Transverse colon (tissue), 4 donors: ENCODE data around the gene HTR3A. TPM values are rescaled to one million over a fixed set of nuclear protein-coding genes. Genes with fewer than 3 reads are reported as not detected.

Experiments
- DNase-seq: peaks from one replicate; pipeline ENCODE4 v3.0.0-alpha.2; 2019
- H3K27ac ChIP-seq, 4 donors: fragments of 200-600 bp; sonication (generic); 2 replicates each; pipeline ENCODE4 v1.5.1; 2016 to 2018; ENCODE audit warnings: inconsistent platforms in 4 of 4
- H3K27me3 ChIP-seq: fragments of 200-600 bp; sonication (generic); 2 replicates; pipeline ENCODE4 v1.5.1; 2017; ENCODE audit warnings: inconsistent platforms
- H3K36me3 ChIP-seq, 4 donors: fragments of 200-600 bp; sonication (generic); 2 replicates each; pipeline ENCODE4 v1.5.1; 2017 to 2019; ENCODE audit warnings: inconsistent platforms in 4 of 4
- H3K4me1 ChIP-seq, 4 donors: fragments of 200-600 bp; sonication (generic); 2 replicates each; pipeline ENCODE4 v1.5.1; 2017 to 2020; ENCODE audit warnings: inconsistent platforms in 4 of 4
- H3K4me3 ChIP-seq, 4 donors: fragments of 200-600 bp; sonication (generic); 1 replicate in 1 of 4; 2 replicates in 3 of 4; pipeline versions ENCODE4 v1.5.1 to v1.6.1; 2017 to 2019; ENCODE audit warnings: inconsistent platforms in 4 of 4
- H3K9me3 ChIP-seq, 2 donors: fragments of 200-600 bp; sonication (generic); 2 replicates each; pipeline ENCODE4 v1.5.1; 2017 to 2019; ENCODE audit warnings: inconsistent platforms in 2 of 2
- EP300 ChIP-seq: sonication (generic); formaldehyde crosslinking; IDR thresholded peaks from one replicate; pipeline ENCODE4 v1.6.1; 2017; ENCODE audit warnings: antibody characterized with exemption, low read depth
- POLR2A ChIP-seq: fragments of 450-650 bp; IDR thresholded peaks from one replicate; pipeline ENCODE4 v1.6.1; 2016; ENCODE audit warnings: antibody characterized with exemption, mild to moderate bottlenecking, moderate library complexity
- POLR2AphosphoS5 ChIP-seq, 3 donors: sonication (generic); formaldehyde crosslinking; IDR thresholded peaks; one replicate each; pipeline ENCODE4 v1.6.1; 2016; ENCODE audit warnings: antibody characterized with exemption in 3 of 3
- WGBS, 2 donors: methylation state at CpG; one replicate each; pipeline ENCODE4 v1.1.5; 2018; ENCODE audit warnings: low coverage in 1 of 2; 5-methylcytosine and 5-hydroxymethylcytosine counted together
- in situ Hi-C, 4 donors: fragments of 200-750 bp; cut with MboI; loops; one replicate each; pipeline versions ENCODE4 v1.15.0 to v1.15.1; 2017; ENCODE audit warnings: low sequenced_read_pairs in 3 of 4, low pct_ligation_motif_present in 1 of 4, low pct_unique_long_range_greater_than_20kb in 1 of 4
- intact Hi-C: fragments of 100-400 bp; cut with DNase I; formaldehyde crosslinking; loops from one replicate; pipeline ENCODE4 v1.15.1; 2023; ENCODE audit warnings: low total_unique reads
- total RNA-seq, 4 donors: library from RNA; depleted of rRNA; stranded (reverse); fragments of >200 nt; gene quantifications; one replicate each; pipeline ENCODE4 v1.1.0, GENCODE V29; 2016
- TF ChIP-seq, protein P1 (sequence below), 5 experiments: fragments of 200-600 bp in 3 of 5; fragments of 450-650 bp in 2 of 5; sonication (generic) in 3 of 5; IDR thresholded peaks; 1 replicate in 2 of 5; 2 replicates in 3 of 5; pipeline ENCODE4 v1.5.1; 2016 to 2017; ENCODE audit warnings: antibody characterized with exemption in 5 of 5, inconsistent platforms in 3 of 5, mild to moderate bottlenecking in 2 of 5, moderate library complexity in 1 of 5

HTR3A gene
- total RNA-seq, 4 donors from 2014 or later = 0.41 to 0.95 TPM; not detected in 2

DNA sequence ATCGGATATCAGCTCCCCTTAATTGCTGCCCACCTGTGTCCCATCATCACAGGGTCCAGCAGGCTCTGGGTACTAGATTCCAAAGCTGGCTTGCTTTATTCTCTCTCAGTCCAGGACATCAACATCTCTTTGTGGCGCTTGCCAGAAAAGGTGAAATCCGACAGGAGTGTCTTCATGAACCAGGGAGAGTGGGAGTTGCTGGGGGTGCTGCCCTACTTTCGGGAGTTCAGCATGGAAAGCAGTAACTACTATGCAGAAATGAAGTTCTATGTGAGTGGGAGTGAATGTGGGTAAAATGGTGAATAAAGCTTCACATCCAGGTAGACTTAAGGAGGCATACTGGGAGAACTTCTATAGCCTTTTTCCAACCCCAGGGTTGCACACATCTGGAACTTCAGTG lies 11.0 kb downstream of the HTR3A start:
- no peak for DNase-seq
- in situ Hi-C loops = no loop called here

DNA sequence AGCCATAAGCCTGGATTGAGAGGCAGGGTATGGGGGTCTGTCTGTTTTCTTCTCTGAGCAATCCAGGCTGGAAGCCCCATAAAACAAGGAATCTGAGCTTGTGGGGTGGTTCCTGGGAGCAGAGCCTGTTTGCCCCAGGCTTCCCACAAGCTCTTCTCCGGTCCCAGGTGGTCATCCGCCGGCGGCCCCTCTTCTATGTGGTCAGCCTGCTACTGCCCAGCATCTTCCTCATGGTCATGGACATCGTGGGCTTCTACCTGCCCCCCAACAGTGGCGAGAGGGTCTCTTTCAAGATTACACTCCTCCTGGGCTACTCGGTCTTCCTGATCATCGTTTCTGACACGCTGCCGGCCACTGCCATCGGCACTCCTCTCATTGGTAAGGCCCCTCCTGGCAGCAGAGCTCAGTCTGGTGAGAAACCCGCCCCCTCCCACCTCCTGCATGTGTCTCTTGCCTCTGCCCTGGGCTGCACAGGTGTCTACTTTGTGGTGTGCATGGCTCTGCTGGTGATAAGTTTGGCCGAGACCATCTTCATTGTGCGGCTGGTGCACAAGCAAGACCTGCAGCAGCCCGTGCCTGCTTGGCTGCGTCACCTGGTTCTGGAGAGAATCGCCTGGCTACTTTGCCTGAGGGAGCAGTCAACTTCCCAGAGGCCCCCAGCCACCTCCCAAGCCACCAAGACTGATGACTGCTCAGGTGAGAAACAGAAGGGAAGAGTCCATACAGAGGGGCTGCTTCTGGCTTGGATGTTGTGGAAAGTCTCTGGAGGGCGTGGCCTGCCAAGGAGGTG lies 11.6 kb downstream of the HTR3A start:
- TF ChIP-seq, protein P1, sequence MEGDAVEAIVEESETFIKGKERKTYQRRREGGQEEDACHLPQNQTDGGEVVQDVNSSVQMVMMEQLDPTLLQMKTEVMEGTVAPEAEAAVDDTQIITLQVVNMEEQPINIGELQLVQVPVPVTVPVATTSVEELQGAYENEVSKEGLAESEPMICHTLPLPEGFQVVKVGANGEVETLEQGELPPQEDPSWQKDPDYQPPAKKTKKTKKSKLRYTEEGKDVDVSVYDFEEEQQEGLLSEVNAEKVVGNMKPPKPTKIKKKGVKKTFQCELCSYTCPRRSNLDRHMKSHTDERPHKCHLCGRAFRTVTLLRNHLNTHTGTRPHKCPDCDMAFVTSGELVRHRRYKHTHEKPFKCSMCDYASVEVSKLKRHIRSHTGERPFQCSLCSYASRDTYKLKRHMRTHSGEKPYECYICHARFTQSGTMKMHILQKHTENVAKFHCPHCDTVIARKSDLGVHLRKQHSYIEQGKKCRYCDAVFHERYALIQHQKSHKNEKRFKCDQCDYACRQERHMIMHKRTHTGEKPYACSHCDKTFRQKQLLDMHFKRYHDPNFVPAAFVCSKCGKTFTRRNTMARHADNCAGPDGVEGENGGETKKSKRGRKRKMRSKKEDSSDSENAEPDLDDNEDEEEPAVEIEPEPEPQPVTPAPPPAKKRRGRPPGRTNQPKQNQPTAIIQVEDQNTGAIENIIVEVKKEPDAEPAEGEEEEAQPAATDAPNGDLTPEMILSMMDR (IDR thresholded peaks at IDR 0.05) = no peak
- TF ChIP-seq POLR2AphosphoS5 (IDR thresholded peaks at IDR 0.05) (no peak), EP300 (no peak), POLR2A (no peak)
- intact Hi-C loops = no loop called here
- no peaks in the 10 kb centered on the region for H3K9me3 ChIP-seq
- no peak overlapping the region for H3K4me3 ChIP-seq
- WGBS, 2 donors = 81% methylated on average over 18 of the region's 18 CpGs; no CpG with 5 or more reads in 1 of the 2 donors
- in situ Hi-C loops = no loop called here
- no peak overlapping the region for H3K27ac ChIP-seq
- peaks cover 11% of the 10 kb centered on the region for H3K27me3 ChIP-seq
- no peaks in the 10 kb centered on the region for H3K36me3 ChIP-seq
- no peaks in the 10 kb centered on the region for H3K4me1 ChIP-seq
- DNase-seq = no peak

More for the DNA sequence above, 11.0 kb downstream of the HTR3A start:
- no peak overlapping the region for H3K4me3 ChIP-seq
- peaks cover 6% of the 10 kb centered on the region for H3K27me3 ChIP-seq
- H3K9me3 ChIP-seq = no peaks in the 10 kb centered on the region
- no peaks in the 10 kb centered on the region for H3K36me3 ChIP-seq
- WGBS, 2 donors = 81% methylated on average over 4 of the region's 4 CpGs; no CpG with 5 or more reads in 1 of the 2 donors
- H3K4me1 ChIP-seq = no peaks in the 10 kb centered on the region
- TF ChIP-seq EP300 (no peak), POLR2AphosphoS5 (IDR thresholded peaks at IDR 0.05) (no peak), POLR2A (no peak)
- TF ChIP-seq, protein P1 (IDR thresholded peaks at IDR 0.05) = no peak
- intact Hi-C loops = no loop called here
- no peak overlapping the region for H3K27ac ChIP-seq

DNA sequence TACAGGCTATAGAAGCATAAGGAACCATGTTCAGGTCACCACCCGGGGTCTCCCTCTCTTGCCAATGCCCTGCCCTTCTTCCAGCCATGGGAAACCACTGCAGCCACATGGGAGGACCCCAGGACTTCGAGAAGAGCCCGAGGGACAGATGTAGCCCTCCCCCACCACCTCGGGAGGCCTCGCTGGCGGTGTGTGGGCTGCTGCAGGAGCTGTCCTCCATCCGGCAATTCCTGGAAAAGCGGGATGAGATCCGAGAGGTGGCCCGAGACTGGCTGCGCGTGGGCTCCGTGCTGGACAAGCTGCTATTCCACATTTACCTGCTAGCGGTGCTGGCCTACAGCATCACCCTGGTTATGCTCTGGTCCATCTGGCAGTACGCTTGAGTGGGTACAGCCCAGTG lies 14.5 kb downstream of the HTR3A start:
- Histone ChIP-seq H3K27ac (no peak overlapping the region), H3K4me1 (no peaks in the 10 kb centered on the region), H3K9me3 (no peaks in the 10 kb centered on the region), H3K4me3 (no peak overlapping the region), H3K36me3 (no peaks in the 10 kb centered on the region), H3K27me3 (peaks cover 36% of the 10 kb centered on the region)
- intact Hi-C loops (no loop called here), in situ Hi-C loops (no loop called here)
- DNase-seq = no peak
- WGBS, 2 donors = 76% methylated on average over 15 of the region's 15 CpGs; no CpG with 5 or more reads in 1 of the 2 donors
- TF ChIP-seq, protein P1 (IDR thresholded peaks at IDR 0.05) = no peak
- TF ChIP-seq EP300 (no peak), POLR2A (no peak), POLR2AphosphoS5 (IDR thresholded peaks at IDR 0.05) (no peak)

DNA sequence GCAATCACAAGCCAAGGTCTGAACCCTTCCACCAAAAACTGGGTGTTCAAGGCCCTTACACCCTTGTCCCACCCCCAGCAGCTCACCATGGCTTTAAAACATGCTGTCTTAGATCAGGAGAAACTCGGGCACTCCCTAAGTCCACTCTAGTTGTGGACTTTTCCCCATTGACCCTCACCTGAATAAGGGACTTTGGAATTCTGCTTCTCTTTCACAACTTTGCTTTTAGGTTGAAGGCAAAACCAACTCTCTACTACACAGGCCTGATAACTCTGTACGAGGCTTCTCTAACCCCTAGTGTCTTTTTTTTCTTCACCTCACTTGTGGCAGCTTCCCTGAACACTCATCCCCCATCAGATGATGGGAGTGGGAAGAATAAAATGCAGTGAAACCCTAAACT lies 15.0 kb downstream of the HTR3A start:
- Histone ChIP-seq H3K9me3 (no peaks in the 10 kb centered on the region), H3K27me3 (peaks cover 39% of the 10 kb centered on the region), H3K27ac (no peak overlapping the region), H3K4me3 (no peak overlapping the region), H3K36me3 (no peaks in the 10 kb centered on the region), H3K4me1 (no peaks in the 10 kb centered on the region)
- TF ChIP-seq, protein P1 (IDR thresholded peaks at IDR 0.05) = no peak
- TF ChIP-seq POLR2A = no peak
- TF ChIP-seq EP300 = no peak
- no peak for TF ChIP-seq POLR2AphosphoS5 (IDR thresholded peaks at IDR 0.05)
- intact Hi-C loops (no loop called here), in situ Hi-C loops (no loop called here)
- WGBS, 2 donors = 61 to 70% methylated on average over 1 to 2 of the region's 2 CpGs
- DNase-seq = no peak
